Bronchial smooth muscle cell (primary cell): ENCODE measurements around the gene MSTN. TPM values are rescaled to one million over a fixed set of nuclear protein-coding genes. Genes with fewer than 3 reads are reported as not detected.

Experiments used
- total RNA-seq: library from RNA; depleted of rRNA; stranded (reverse); fragments of >200 nt; gene quantifications from 2 replicates; pipeline ENCODE4 v1.2.1, GENCODE V29; 2014

MSTN gene
- 0.09 and 0.16 TPM in 2 replicates for total RNA-seq

DNA sequence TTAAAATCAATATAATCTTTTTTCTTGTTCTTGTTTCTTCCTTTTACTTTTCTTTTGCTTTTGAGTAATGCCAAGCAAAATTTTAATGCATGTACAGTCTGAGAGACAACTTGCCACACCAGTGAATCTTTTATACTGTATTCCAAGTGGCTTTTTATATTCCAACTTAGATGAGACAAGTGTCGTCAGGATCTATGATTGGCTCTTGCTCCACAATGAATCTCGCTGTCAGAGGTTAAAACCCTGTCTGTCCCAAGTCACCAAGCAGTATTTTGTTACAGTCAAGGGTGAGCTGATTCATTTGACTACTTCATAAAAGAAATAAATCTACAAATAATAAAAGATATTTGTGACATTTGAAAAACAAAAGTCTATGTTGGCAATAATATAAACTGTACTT is at the start of gene MSTN:
Gene MSTN, minus strand, starts transcription at position 129 of the 400 bp plus-strand sequence. CDS start 133 bp downstream, outside the sequence.

